HFFc6 (cell line): Measurements from ENCODE around the gene FAM89A. TPM values are rescaled to one million over a fixed set of nuclear protein-coding genes. Genes with fewer than 3 reads are reported as not detected.
"Not testable (repeated sequence)": the region's sequence is repeated elsewhere in the genome, so short reads cannot be mapped to it uniquely, and the experiment has no call there.

ENCODE experiments used
- DNase-seq: peaks from one replicate; pipeline ENCODE4 v3.0.0-alpha.2; 2018
- H3K27ac Mint-ChIP-seq: 2 replicates; pipeline ENCODE4 v1.8.0; 2020; ENCODE audit warnings: mild to moderate bottlenecking, mixed read lengths
- H3K27me3 Mint-ChIP-seq: 2 replicates; pipeline ENCODE4 v1.8.0; 2021; ENCODE audit warnings: mild to moderate bottlenecking, moderate library complexity, mixed read lengths; ENCODE audit not compliant: insufficient read depth
- H3K36me3 Mint-ChIP-seq: 2 replicates; pipeline ENCODE4 v1.8.0; 2021; ENCODE audit warnings: low read depth, mixed read lengths
- H3K4me1 Mint-ChIP-seq: 2 replicates; pipeline ENCODE4 v1.8.0; 2020; ENCODE audit warnings: low read depth, mixed read lengths
- H3K4me3 Mint-ChIP-seq: 2 replicates; pipeline ENCODE4 v1.8.0; 2020; ENCODE audit warnings: mild to moderate bottlenecking, moderate library complexity, mixed read lengths
- H3K9me3 Mint-ChIP-seq: 2 replicates; pipeline ENCODE4 v1.8.0; 2020; ENCODE audit warnings: mild to moderate bottlenecking, mixed read lengths
- total RNA-seq, 6 experiments: library from RNA; stranded (reverse); fragmentation: NEBNext Ultra II Directional; extraction: Animal tissue kit (Norgen Biotek cat#: 25700); gene quantifications; 2 replicates in 1 of 6; 3 replicates in 5 of 6; pipeline ENCODE4 v1.2.3, GENCODE V29; 2021
- TF ChIP-seq, protein P1 (sequence below): fragments of 200-600 bp; sonication (generic); IDR thresholded peaks from 2 replicates; pipeline ENCODE4 v1.5.0; 2021; ENCODE audit warnings: antibody characterized with exemption, mild to moderate bottlenecking

FAM89A gene
- total RNA-seq, 6 experiments from 2014 or later: 2.4 to 3.7 (median 2.9) TPM

DNA sequence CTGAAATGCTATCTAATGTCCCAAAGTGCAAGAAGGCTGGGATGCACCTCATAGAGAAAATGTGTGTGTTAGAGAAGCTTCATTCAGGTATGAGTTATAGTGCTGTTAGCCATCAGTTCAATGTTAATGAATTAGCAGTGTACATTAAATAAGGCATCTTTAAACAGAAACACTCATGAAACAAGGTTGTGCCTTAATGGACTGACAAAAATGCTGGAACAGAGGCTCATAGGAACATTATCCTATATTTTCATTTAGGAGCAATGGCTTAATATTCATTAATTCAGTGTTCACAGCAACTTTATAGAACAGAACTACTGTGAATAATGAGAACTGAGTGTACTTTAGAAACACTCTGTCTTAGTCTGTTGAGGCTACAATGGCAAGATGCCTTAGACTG lies 15.2 kb upstream of the FAM89A start:
- no peak for DNase-seq
- Mint-ChIP-seq H3K9me3 (no peaks in the 10 kb centered on the region; the same call in 1 of the 2 replicates), H3K4me1 (peaks cover 25% of the 10 kb centered on the region), H3K27ac (no peak overlapping the region), H3K27me3 (peaks cover 5% of the 10 kb centered on the region; the same call in 1 of the 2 replicates), H3K4me3 (no peak overlapping the region), H3K36me3 (no peaks in the 10 kb centered on the region)
- TF ChIP-seq, protein P1, sequence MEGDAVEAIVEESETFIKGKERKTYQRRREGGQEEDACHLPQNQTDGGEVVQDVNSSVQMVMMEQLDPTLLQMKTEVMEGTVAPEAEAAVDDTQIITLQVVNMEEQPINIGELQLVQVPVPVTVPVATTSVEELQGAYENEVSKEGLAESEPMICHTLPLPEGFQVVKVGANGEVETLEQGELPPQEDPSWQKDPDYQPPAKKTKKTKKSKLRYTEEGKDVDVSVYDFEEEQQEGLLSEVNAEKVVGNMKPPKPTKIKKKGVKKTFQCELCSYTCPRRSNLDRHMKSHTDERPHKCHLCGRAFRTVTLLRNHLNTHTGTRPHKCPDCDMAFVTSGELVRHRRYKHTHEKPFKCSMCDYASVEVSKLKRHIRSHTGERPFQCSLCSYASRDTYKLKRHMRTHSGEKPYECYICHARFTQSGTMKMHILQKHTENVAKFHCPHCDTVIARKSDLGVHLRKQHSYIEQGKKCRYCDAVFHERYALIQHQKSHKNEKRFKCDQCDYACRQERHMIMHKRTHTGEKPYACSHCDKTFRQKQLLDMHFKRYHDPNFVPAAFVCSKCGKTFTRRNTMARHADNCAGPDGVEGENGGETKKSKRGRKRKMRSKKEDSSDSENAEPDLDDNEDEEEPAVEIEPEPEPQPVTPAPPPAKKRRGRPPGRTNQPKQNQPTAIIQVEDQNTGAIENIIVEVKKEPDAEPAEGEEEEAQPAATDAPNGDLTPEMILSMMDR: no peak

DNA sequence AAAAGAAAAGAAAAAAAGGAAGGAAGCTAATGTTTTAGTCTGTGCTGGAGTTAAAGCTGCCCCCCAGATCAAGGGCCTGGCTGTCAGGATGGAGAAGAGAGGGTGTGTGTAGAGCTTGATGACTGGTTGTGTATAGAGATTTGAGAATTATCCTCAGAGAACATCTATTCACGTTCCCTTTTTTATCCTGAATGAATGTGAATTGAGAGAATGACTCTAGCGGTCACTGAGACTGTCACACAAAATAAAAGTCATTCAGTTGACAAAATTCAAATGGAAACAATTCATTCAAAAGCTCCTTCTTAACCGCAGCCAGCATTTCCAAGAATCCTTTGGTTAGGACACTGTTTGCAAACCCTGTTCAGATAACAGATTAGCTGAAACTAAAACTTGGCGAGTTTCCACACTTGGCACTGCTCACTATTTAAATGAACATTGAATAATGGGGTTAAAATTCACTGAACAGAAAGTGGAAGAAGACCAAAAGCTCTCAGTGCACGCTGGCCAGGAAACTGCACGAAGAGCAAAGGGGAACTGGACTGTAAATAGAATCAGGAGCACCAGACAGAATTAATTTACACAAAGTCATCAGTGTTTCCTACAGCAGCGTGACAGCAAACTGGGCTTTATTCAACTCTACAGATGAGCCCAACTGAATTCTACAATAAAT lies 13.6 kb upstream of the FAM89A start:
- peaks cover 17% of the 10 kb centered on the region; the same call in 1 of the 2 replicates for H3K4me1 Mint-ChIP-seq
- TF ChIP-seq, protein P1: no peak
- H3K27me3 Mint-ChIP-seq: peaks cover 9% of the 10 kb centered on the region; the same call in 1 of the 2 replicates
- H3K36me3 Mint-ChIP-seq: no peaks in the 10 kb centered on the region
- peak overlapping the region; percentile 55 for H3K4me3 Mint-ChIP-seq
- no peaks in the 10 kb centered on the region; the same call in 1 of the 2 replicates for H3K9me3 Mint-ChIP-seq
- no peak overlapping the region for H3K27ac Mint-ChIP-seq
- peak; percentile 70 for DNase-seq

DNA sequence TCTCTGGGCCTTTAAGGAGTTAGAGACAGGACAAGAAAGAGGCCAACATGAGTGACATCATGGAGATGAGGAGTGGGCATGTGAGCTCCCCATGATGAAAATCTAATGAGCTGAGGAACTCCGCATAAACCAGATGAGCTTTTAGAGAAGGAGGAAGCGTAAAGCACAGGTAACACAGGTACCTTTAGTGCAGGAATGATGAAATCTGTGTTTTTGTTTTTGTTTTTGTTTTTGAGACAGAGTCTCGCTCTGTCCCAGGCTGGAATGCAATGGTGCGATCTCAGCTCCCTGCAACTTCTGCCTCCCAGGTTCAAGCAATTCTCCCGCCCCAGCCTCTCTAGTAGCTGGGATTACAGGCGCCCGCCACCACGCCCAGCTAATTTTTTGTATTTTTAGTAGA lies 12.7 kb upstream of the FAM89A start:
- H3K36me3 Mint-ChIP-seq: no peaks in the 10 kb centered on the region
- DNase-seq: no peak
- H3K9me3 Mint-ChIP-seq: no peaks in the 10 kb centered on the region; the same call in 1 of the 2 replicates
- TF ChIP-seq, protein P1: no peak
- H3K4me3 Mint-ChIP-seq: peak overlapping the region; percentile 53
- H3K4me1 Mint-ChIP-seq: peaks cover 17% of the 10 kb centered on the region; the same call in 1 of the 2 replicates
- H3K27ac Mint-ChIP-seq: no peak overlapping the region
- H3K27me3 Mint-ChIP-seq: peaks cover 8% of the 10 kb centered on the region; the same call in 1 of the 2 replicates

DNA sequence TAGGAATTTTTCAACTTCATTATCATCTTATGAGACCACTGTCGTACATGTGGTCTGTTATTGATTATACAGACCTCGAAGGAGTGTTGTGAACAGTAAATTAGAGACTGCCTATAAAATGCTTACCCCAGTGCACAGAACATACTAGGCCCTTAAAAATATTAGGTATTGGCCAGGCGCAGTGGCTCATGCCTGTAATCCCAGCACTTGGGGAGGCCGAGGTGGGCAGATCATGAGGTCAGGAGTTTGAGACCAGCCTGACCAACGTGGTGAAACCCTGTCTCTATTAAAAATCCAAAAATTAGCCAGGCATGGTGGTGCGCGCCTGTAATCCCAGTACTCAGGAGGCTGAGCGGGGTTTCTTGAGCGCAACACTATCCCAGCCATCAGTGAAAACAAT lies 10.9 kb upstream of the FAM89A start:
- DNase-seq, H3K4me3 Mint-ChIP-seq, H3K36me3 Mint-ChIP-seq, H3K9me3 Mint-ChIP-seq, H3K27ac Mint-ChIP-seq: not testable (repeated sequence)
- H3K4me1 Mint-ChIP-seq: peaks cover 17% of the 10 kb centered on the region; the same call in 1 of the 2 replicates
- peaks cover 11% of the 10 kb centered on the region for H3K27me3 Mint-ChIP-seq

DNA sequence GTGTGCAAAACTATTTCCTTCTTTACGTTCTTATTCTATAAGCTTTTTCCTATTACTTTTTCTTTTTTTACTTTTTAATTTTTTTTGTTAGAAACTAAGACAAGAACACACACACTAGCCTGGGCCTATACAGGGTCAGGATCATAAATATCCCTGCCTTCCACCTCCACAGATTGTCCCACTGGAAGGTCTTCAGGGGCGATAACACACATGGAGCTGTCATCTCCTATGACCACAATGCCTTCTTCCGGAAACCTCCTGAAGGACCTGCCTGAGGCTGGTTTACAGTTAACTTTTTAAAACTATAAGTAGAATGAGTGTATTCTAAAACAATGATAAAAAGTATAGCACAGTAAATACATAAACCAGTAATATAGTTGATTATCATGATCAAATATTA lies 10.3 kb upstream of the FAM89A start:
- H3K9me3 Mint-ChIP-seq: no peaks in the 10 kb centered on the region

More for the DNA sequence above, 10.3 kb upstream of the FAM89A start:
- H3K36me3 Mint-ChIP-seq: no peaks in the 10 kb centered on the region
- peaks cover 17% of the 10 kb centered on the region; the same call in 1 of the 2 replicates for H3K4me1 Mint-ChIP-seq
- H3K27me3 Mint-ChIP-seq: peaks cover 12% of the 10 kb centered on the region
- no peak overlapping the region for H3K27ac Mint-ChIP-seq
- TF ChIP-seq, protein P1: no peak
- no peak for DNase-seq
- no peak overlapping the region for H3K4me3 Mint-ChIP-seq
